Activated naive CD4-positive, alpha-beta T cell treated with anti-CD3 and anti-CD28 coated beads for 36 hours (primary cell): ENCODE results near the gene JSRP1. TPM values are rescaled to one million over a fixed set of nuclear protein-coding genes. Genes with fewer than 3 reads are reported as not detected.
"Not testable (repeated sequence)": the region's sequence is repeated elsewhere in the genome, so short reads cannot be mapped to it uniquely, and the experiment has no call there.

Experiments
- CTCF ChIA-PET: fragments of 350-600 bp; sonication (Branson Sonifier 250); formaldehyde crosslinking; loops from one replicate; lab custom pipeline; 2021; ENCODE audit warnings: antibody characterized with exemption; lab: Charles Lee
- DNase-seq: peaks from one replicate; pipeline ENCODE4 v3.0.0-alpha.2; 2020
- H3K27ac Mint-ChIP-seq: one replicate; pipeline ENCODE4 v1.8.0; 2021; ENCODE audit warnings: mild to moderate bottlenecking, mixed read lengths
- H3K27me3 Mint-ChIP-seq: one replicate; pipeline ENCODE4 v1.8.0; 2021; ENCODE audit warnings: low read depth, mixed read lengths
- H3K36me3 Mint-ChIP-seq: one replicate; pipeline ENCODE4 v1.8.0; 2021; ENCODE audit warnings: low read depth, mixed read lengths
- H3K4me1 Mint-ChIP-seq: one replicate; pipeline ENCODE4 v1.8.0; 2021; ENCODE audit warnings: low read depth, mixed read lengths
- H3K4me3 Mint-ChIP-seq: one replicate; pipeline ENCODE4 v1.8.0; 2021; ENCODE audit warnings: mild to moderate bottlenecking, moderate library complexity, mixed read lengths
- H3K9me3 Mint-ChIP-seq: one replicate; pipeline ENCODE4 v1.8.0; 2021; ENCODE audit warnings: mixed read lengths
- intact Hi-C: fragments of 100-400 bp; cut with micrococcal nuclease; formaldehyde crosslinking; loops from one replicate; pipeline ENCODE4 v1.15.1; 2023
- total RNA-seq, 2 experiments: library from RNA; stranded (reverse); gene quantifications; one replicate each; pipeline ENCODE4 v1.2.3, GENCODE V29; 2021

The JSRP1 gene
- total RNA-seq, 2 experiments from 2014 or later = 0.55 to 0.81 TPM

- peaks cover 5% of the 10 kb centered on the region for H3K27me3 Mint-ChIP-seq
- H3K27ac Mint-ChIP-seq = no peak overlapping the region
- peak overlapping the region; percentile 75 for H3K4me3 Mint-ChIP-seq
- CTCF ChIA-PET = interaction anchor here (1.3 to 1.4 kb wide), 2 partner anchors 16 to 31 kb away, joined by 8 to 9 read pairs; no protein-coding TSS in a partner anchor
- peaks cover 2% of the 10 kb centered on the region for H3K36me3 Mint-ChIP-seq
- intact Hi-C loops = loop anchor here (5.0 kb wide), 1 partner anchor 37 kb away; the partner anchor contains the start of genes LSM7 and SPPL2B
- DNase-seq = peak; percentile 72
- H3K4me1 Mint-ChIP-seq = peaks cover 27% of the 10 kb centered on the region
- H3K9me3 Mint-ChIP-seq = no peaks in the 10 kb centered on the region
Measured at GRCh38 chr19:2289714-2290435, 33.7 kb upstream of the JSRP1 start.

- Mint-ChIP-seq H3K4me3 (peak overlapping the region; percentile 75), H3K9me3 (no peaks in the 10 kb centered on the region), H3K36me3 (peaks cover 2% of the 10 kb centered on the region), H3K4me1 (peaks cover 27% of the 10 kb centered on the region), H3K27me3 (peaks cover 5% of the 10 kb centered on the region), H3K27ac (peak overlapping the region; percentile 59)
- CTCF ChIA-PET = interaction anchor here (0.9 to 1.4 kb wide), 4 partner anchors 15 to 237 kb away, joined by 3 to 9 read pairs (median 6); no protein-coding TSS in a partner anchor
- intact Hi-C loops = loop anchor here (5.0 kb wide), 1 partner anchor 38 kb away; the partner anchor contains the start of genes LSM7 and SPPL2B
- DNase-seq = no peak
Measured at GRCh38 chr19:2288818-2289713, 32.8 kb upstream of the JSRP1 start.

DNA sequence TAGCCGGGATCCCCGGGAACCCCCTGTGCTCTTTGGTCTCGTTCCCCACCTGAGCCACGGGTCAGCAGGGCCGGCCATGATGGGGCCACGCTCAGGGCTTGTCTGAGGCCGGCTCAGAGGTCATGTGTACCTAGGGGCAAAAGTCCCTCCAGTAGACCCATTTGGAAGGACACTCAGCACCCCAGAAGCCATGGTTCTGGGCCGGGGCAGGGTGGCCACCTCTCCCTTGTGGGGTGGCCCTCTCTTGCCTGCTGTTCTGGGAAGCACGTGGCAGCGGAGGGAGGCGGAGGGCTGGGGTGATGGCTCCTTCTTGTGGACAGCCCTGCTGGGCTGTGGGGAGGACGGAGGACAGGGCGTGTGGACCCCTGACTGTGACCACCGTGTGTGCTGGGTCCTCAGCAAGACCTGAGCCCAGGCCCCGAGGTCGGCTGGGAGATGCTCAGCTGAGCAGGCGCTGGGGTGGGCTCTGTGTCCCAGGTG lies 32.2 kb upstream of the JSRP1 start:
- CTCF ChIA-PET = interaction anchor here (0.6 to 1.4 kb wide), 7 partner anchors 14 to 497 kb away, joined by 3 to 9 read pairs (median 3); partner anchors contain the start of gene THOP1
- H3K27ac Mint-ChIP-seq = peak overlapping the region; percentile 59
- H3K9me3 Mint-ChIP-seq = no peaks in the 10 kb centered on the region
- DNase-seq = no peak
- H3K4me1 Mint-ChIP-seq = peaks cover 23% of the 10 kb centered on the region
- intact Hi-C loops = loop anchor here (5.0 kb wide), 1 partner anchor 39 kb away; the partner anchor contains the start of genes LSM7 and SPPL2B
- peaks cover 5% of the 10 kb centered on the region for H3K27me3 Mint-ChIP-seq
- peaks cover 2% of the 10 kb centered on the region for H3K36me3 Mint-ChIP-seq
- peak overlapping the region; percentile 37 for H3K4me3 Mint-ChIP-seq

DNA sequence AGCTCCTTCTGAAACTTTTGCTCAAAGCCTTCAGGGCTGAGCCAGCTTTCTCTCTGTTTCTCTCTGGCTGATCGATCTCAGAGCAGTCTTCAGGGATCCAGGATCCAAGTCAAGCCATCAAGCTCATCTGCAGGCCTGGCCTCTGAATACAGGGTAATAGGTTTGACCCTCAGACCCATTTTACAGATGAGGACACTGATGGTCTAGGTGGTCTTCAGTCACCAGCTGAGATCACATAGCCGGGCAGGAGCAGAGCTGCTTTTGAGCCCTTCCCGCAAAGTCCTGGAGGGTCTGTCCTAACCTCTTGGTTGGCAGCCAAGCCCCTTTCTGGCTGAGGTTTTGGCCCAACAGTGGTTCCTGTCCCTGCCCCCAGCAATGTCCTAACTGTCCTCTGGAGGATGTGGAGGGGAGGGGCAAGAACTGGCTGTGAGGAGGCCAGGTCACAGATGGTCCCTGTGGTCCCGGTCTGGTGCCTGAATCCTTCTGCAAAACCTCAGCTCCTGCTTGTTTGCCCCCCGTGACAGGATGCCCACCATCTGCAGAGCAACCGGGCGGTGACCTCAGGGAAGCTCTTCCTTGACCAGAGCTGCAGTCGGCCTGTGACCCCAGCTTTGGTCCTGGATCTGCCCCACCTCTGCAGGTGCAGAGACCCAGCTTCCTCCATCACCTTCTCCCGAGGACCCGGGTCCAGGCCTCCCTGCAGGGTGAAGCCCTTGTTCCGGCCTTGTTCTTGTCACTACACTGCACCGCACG lies 31.5 kb upstream of the JSRP1 start:
- CTCF ChIA-PET = interaction anchor here (0.6 to 1.0 kb wide), 3 partner anchors 14 to 498 kb away, joined by 3 read pairs; partner anchors contain the start of gene THOP1
- no peak overlapping the region for H3K4me3 Mint-ChIP-seq
- H3K36me3 Mint-ChIP-seq = peaks cover 1% of the 10 kb centered on the region
- no peaks in the 10 kb centered on the region for H3K9me3 Mint-ChIP-seq
- H3K4me1 Mint-ChIP-seq = peaks cover 27% of the 10 kb centered on the region
- no peak for DNase-seq
- intact Hi-C loops = loop anchor here (5.0 kb wide), 1 partner anchor 40 kb away; the partner anchor contains the start of genes LSM7 and SPPL2B
- no peak overlapping the region for H3K27ac Mint-ChIP-seq
- H3K27me3 Mint-ChIP-seq = peaks cover 5% of the 10 kb centered on the region

DNA sequence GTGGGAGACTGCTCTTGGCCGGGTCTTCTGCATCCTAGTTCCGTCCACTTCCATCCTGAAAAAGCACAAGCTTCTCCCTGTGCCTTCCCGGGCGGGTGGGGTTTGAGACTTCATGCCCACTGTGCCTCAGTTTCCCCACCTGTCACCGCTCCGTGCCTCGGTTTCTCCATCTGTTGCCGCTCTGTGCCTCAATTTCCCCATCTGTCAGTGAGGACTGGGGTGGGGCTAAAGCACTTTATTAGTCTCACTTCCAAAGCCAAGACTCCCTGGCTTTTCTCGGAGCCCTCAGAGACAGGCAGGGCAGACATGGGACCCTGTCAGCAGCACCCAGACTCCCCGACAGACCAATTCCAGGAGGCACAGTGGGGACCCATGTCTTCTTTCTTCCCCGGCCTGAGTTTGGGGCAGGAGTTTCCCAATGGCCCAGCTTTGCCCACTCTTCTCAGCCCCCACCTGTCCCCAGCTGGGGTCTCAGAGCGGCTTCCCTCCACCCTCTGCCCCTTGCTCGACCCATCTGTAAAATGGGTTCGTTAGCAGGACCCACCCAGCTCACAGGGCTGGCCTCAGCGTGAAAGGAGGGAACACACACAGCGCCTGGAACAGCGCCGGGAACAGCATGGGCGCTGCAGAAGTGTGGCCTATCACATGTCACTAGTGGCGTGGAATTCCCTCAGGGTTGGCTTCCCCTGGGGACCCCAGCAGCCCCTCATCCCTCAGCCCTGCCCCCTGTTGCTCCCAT lies 30.4 kb upstream of the JSRP1 start:
- DNase-seq = no peak
- peaks cover 34% of the 10 kb centered on the region for H3K4me1 Mint-ChIP-seq
- H3K4me3 Mint-ChIP-seq = no peak overlapping the region
- CTCF ChIA-PET = interaction anchor here (1.4 kb wide), 1 partner anchor 11 kb away, joined by 3 read pairs; no protein-coding TSS in a partner anchor
- H3K9me3 Mint-ChIP-seq = no peaks in the 10 kb centered on the region
- H3K27me3 Mint-ChIP-seq = peaks cover 5% of the 10 kb centered on the region
- peaks cover 1% of the 10 kb centered on the region for H3K36me3 Mint-ChIP-seq
- no peak overlapping the region for H3K27ac Mint-ChIP-seq
- intact Hi-C loops = loop anchor here (5.0 kb wide), 1 partner anchor 41 kb away; the partner anchor contains the start of genes LSM7 and SPPL2B

GRCh38 chr19:2283835-2284507 lies 27.8 kb upstream of the JSRP1 start:
- Mint-ChIP-seq H3K9me3 (no peaks in the 10 kb centered on the region), H3K4me1 (peaks cover 19% of the 10 kb centered on the region), H3K27ac (no peak overlapping the region), H3K27me3 (peaks cover 2% of the 10 kb centered on the region), H3K36me3 (no peaks in the 10 kb centered on the region), H3K4me3 (no peak overlapping the region)
- no peak for DNase-seq
- CTCF ChIA-PET = interaction anchor here (0.6 kb wide), 1 partner anchor 15 kb away, joined by 3 read pairs; no protein-coding TSS in a partner anchor
- intact Hi-C loops = no loop called here

DNA sequence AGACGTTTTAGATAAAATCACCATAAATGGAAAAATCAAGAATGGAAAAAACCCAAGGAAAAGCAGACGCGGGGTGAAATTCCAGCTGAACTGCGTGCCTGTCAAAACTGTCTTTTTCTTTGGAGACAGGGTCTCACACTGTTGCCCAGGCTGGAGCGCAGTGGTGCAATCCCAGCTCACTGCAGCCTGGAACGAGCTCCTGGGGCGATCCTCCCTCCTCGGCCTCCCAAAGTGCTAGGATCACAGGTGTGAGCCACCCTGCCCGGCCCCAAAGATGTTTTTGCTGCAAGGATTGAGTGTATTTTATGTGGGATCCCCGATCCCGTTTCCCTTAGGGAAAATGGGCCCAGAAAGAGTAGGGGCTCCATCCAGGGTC lies 26.6 kb upstream of the JSRP1 start:
- CTCF ChIA-PET = no interaction called here
- Mint-ChIP-seq H3K27ac (no peak overlapping the region), H3K9me3 (no peaks in the 10 kb centered on the region), H3K4me1 (peaks cover 13% of the 10 kb centered on the region), H3K4me3 (no peak overlapping the region), H3K27me3 (no peaks in the 10 kb centered on the region), H3K36me3 (no peaks in the 10 kb centered on the region)
- intact Hi-C loops = no loop called here
- no peak for DNase-seq

- Mint-ChIP-seq H3K36me3 (no peaks in the 10 kb centered on the region), H3K4me1 (peaks cover 13% of the 10 kb centered on the region), H3K27me3 (no peaks in the 10 kb centered on the region), H3K9me3 (no peaks in the 10 kb centered on the region), H3K27ac (no peak within 1 kb of the TSS), H3K4me3 (no peak within 1 kb of the TSS)
- CTCF ChIA-PET = no interaction called here
- intact Hi-C loops = no loop called here
- DNase-seq = peak; percentile 57
Measured at GRCh38 chr19:2282062-2282861, 26.0 kb upstream of the JSRP1 start, which contains the start of gene PEAK3. PEAK3 (minus strand) TSS chr19:2282175; CDS start chr19:2280931, 1,244 bp downstream.

- DNase-seq, H3K27ac Mint-ChIP-seq, H3K9me3 Mint-ChIP-seq, H3K4me3 Mint-ChIP-seq, CTCF ChIA-PET, intact Hi-C loops, H3K36me3 Mint-ChIP-seq, H3K27me3 Mint-ChIP-seq: not testable (repeated sequence)
- H3K4me1 Mint-ChIP-seq = peaks cover 15% of the 10 kb centered on the region
Measured at GRCh38 chr19:2281265-2282061, 25.2 kb upstream of the JSRP1 start.
